Stimulated activated CD8-positive, alpha-beta memory T cell treated with anti-CD3 and anti-CD28 coated beads, Interleukin-7, amount 100 ng/mL, for 1 hour (primary cell): ENCODE data around the gene LRRC59.
A peak's percentile ranks its signal among the peaks of the same experiment; 100 is the strongest.

ENCODE experiments used
- DNase-seq, 2 donors: peaks; one replicate each; pipeline ENCODE4 v3.0.0-alpha.2; 2020; ENCODE audit warnings: low read depth in 2 of 2

Gene LRRC59

GRCh38 chr17:50362661-50363060 is 34.7 kb downstream of the LRRC59 start:
- no peak for DNase-seq

- DNase-seq = peak in 1 of 2 donors; percentile 19
Measured at GRCh38 chr17:50361561-50362480, 35.5 kb downstream of the LRRC59 start.

GRCh38 chr17:50360486-50361115 is 36.7 kb downstream of the LRRC59 start:
- DNase-seq = no peak

GRCh38 chr17:50359998-50360461 is 37.3 kb downstream of the LRRC59 start:
- DNase-seq = no peak

GRCh38 chr17:50359005-50359699 is 38.2 kb downstream of the LRRC59 start:
- no peak for DNase-seq

- DNase-seq = no peak
Measured at GRCh38 chr17:50358177-50358576, 39.1 kb downstream of the LRRC59 start.

GRCh38 chr17:50356892-50357510 is 40.3 kb downstream of the LRRC59 start:
- no peak for DNase-seq

- no peak for DNase-seq
Measured at GRCh38 chr17:50356418-50356817, 40.9 kb downstream of the LRRC59 start.

GRCh38 chr17:50355701-50356341 is 41.5 kb downstream of the LRRC59 start:
- DNase-seq = no peak

- DNase-seq = no peak
Measured at GRCh38 chr17:50355336-50355700, 42.0 kb downstream of the LRRC59 start.

- DNase-seq = no peak
Measured at GRCh38 chr17:50354776-50355175, 42.5 kb downstream of the LRRC59 start.

- no peak for DNase-seq
Measured at GRCh38 chr17:50354198-50354597, 43.1 kb downstream of the LRRC59 start.

- no peak for DNase-seq
Measured at GRCh38 chr17:50353600-50354195, 43.6 kb downstream of the LRRC59 start.

GRCh38 chr17:50352693-50353599 is 44.4 kb downstream of the LRRC59 start:
- DNase-seq = no peak

GRCh38 chr17:50352072-50352692 is 45.1 kb downstream of the LRRC59 start:
- no peak for DNase-seq

GRCh38 chr17:50350733-50351132 is 46.6 kb downstream of the LRRC59 start:
- no peak for DNase-seq

- no peak for DNase-seq
Measured at GRCh38 chr17:50349243-50349600, 48.1 kb downstream of the LRRC59 start.

GRCh38 chr17:50348522-50349242 is 48.6 kb downstream of the LRRC59 start:
- DNase-seq = no peak

- no peak for DNase-seq
Measured at GRCh38 chr17:50347894-50348291, 49.4 kb downstream of the LRRC59 start.
